IMR-90 (cell line): Measurements from ENCODE around the gene MYH10.

ENCODE experiments used
- CTCF ChIP-seq: conservative IDR thresholded peaks from 2 replicates; pipeline ENCODE4 v1.5.1; 2012; ENCODE audit warnings: mild to moderate bottlenecking, low read depth, low read length, improper control_type of control experiment
- ELK1 ChIP-seq: fragments of 150-350 bp; IDR thresholded peaks from 2 replicates; pipeline ENCODE4 v1.6.1; 2016; ENCODE audit warnings: low read depth, mild to moderate bottlenecking, low read length, moderate library complexity, borderline replicate concordance
- FOS ChIP-seq: fragments of 150-350 bp; IDR thresholded peaks from 2 replicates; pipeline ENCODE4 v1.6.1; 2016; ENCODE audit warnings: low read depth, low read length
- NFE2L2 ChIP-seq: fragments of 150-350 bp; IDR thresholded peaks from 2 replicates; pipeline ENCODE4 v1.6.1; 2016; ENCODE audit warnings: low read depth, mild to moderate bottlenecking, low read length
- POLR2A ChIP-seq: IDR thresholded peaks from 2 replicates; pipeline ENCODE4 v1.6.1; 2012; ENCODE audit warnings: mild to moderate bottlenecking, low read depth, low read length
- RAD21 ChIP-seq: IDR thresholded peaks from 2 replicates; pipeline ENCODE4 v1.6.1; 2012; ENCODE audit warnings: low read length, improper control_type of control experiment
- RFX5 ChIP-seq: IDR thresholded peaks from 2 replicates; pipeline ENCODE4 v1.8.0; 2012; ENCODE audit warnings: low read depth, mild to moderate bottlenecking, low read length, moderate library complexity
- SMC3 ChIP-seq: fragments of 150-350 bp; IDR thresholded peaks from 2 replicates; pipeline ENCODE4 v1.6.1; 2016; ENCODE audit warnings: low read depth, mild to moderate bottlenecking, antibody characterized with exemption, low read length, moderate library complexity
- USF2 ChIP-seq: fragments of 150-350 bp; IDR thresholded peaks from 2 replicates; pipeline ENCODE4 v1.6.1; 2017; ENCODE audit warnings: mild to moderate bottlenecking, antibody characterized with exemption, low read length, low read depth

DNA sequence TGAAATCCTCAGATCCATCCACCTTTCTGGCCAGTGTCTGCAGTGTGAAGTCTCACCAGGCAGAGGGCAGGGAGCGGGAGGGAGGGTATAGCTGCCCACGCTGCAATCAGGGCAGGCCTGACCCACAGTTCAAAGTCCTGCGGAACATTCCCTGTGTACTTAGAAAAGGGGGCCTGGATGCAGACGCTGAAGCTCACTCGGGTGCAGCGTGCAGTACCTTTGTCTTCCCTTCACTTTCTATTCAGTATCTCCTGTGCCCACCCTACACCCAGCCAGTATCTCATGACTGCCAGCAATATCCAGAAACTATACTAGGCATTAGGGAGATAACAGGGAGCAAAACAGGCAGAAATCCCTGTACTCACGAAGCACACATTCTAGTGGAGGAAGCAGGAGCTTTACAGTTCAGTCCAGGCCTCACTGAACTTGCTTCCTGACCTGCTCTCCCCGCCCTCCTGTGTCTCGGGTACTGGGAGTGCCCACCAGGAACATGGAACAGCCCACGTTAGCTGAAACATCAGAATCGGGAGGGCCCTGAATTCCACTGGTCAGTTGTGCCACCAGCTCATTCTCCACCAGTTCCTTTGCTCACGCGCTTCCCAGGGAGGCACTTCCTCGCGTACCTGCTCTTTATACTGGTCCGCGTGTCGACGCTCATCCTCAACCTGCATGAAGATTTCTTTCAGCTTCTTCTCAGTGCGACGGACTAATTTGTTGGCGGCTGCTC lies 152.6 kb downstream of the MYH10 start:
- TF ChIP-seq USF2 (no peak), CTCF (no peak), FOS (no peak), POLR2A (no peak), NFE2L2 (no peak), SMC3 (no peak), RFX5 (no peak), ELK1 (no peak), RAD21 (no peak)
